ENCODE results near the gene TACO1.

- TF ChIP-seq, protein P1, sequence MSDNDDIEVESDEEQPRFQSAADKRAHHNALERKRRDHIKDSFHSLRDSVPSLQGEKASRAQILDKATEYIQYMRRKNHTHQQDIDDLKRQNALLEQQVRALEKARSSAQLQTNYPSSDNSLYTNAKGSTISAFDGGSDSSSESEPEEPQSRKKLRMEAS (IDR thresholded peaks at IDR 0.05; ENCODE audit: insufficient read depth, insufficient read length), result no peak
- no peak for TF ChIP-seq CTCF (IDR thresholded peaks at IDR 0.05; ENCODE audit: extremely low read depth in 1 of 2, insufficient read depth in 1 of 2, low read depth in 1 of 2, low read length in 2 of 2)
- TF ChIP-seq POLR2A (IDR thresholded peaks at IDR 0.05; ENCODE audit: low read depth, low read length), result no peak
- no peak for TF ChIP-seq POLR2AphosphoS5 (IDR thresholded peaks at IDR 0.05; ENCODE audit: insufficient read depth, low read depth, low read length)
- TF ChIP-seq EZH2 (IDR thresholded peaks at IDR 0.05; ENCODE audit: borderline replicate concordance, low read depth, low read length, severe bottlenecking), result no peak
These were observed 37.4 kb upstream of the TACO1 start for GRCh38 chr17:63563339-63563738.
